NOMO-1 treated with dmso at 0.1 percent for 144 hours (cell line): ENCODE results near the gene MYH14.

Experiments
- DNase-seq: peaks from one replicate; lab custom pipeline; 2025; ENCODE audit not compliant: unreplicated experiment; lab: John Stamatoyannopoulos, UW

MYH14 gene

DNA sequence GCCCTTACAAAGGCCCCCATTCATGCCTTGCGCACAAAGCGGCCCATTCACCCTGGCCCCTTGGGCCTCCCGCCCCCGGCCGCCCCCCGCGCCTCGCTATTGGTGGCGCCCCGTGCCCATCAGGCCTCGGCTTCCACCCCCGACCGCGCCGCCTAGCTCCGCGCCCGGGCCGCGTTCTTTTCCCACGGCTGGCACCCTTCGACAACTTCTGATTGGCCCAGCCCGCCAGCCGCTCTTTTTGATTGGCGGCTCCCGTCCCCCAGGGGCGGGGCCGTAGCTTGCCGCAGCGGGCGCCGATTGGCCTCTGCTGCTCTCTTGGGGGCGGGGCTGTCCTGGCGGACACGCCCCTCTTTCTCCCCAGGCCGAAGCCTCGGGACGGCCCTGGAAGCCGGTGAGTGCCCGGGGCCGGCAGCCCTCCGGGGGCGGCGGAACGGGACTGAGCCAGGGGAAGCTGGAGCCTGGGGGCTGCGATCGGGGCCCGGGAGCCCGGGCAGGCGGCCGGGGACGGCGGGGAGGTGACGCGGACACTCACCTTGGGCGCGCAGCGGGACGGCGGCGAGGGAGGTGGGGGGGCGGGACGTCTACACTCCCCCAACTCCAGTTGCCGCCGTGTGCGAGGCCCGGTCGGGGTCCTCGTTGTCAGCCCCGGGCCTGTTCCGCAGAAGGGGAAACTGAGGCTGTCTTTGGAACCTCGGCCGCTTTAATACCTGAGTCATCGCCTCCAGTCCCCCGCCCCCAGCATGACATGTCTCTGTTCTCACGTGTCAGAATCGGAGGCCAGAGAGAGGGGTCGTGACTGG is at the start of gene MYH14:
Gene MYH14, plus strand, starts transcription at position 342 of the 800 bp plus-strand sequence. CDS start 6,744 bp downstream, outside the sequence.
- DNase-seq, result no peak

DNA sequence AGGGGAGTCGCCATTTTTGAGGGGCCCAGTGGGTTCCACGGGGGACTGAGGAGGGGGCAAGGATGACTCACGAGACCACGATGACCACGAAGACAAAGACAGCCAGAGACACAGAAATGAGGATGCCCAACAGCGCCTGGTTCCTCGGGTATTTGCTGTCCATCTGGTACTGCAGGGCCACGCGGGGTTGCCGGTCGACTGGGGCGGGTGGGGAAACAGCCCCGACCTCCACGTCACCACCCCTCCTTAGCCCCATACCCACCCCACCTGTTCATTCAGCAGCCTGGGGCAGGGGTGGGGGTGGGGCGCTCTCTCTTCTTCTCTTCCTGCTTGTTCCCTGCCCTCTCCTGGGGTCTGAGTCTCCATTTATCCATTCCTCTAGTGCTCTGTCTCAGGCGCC is 48.9 kb upstream of the MYH14 start:
- DNase-seq, result no peak

DNA sequence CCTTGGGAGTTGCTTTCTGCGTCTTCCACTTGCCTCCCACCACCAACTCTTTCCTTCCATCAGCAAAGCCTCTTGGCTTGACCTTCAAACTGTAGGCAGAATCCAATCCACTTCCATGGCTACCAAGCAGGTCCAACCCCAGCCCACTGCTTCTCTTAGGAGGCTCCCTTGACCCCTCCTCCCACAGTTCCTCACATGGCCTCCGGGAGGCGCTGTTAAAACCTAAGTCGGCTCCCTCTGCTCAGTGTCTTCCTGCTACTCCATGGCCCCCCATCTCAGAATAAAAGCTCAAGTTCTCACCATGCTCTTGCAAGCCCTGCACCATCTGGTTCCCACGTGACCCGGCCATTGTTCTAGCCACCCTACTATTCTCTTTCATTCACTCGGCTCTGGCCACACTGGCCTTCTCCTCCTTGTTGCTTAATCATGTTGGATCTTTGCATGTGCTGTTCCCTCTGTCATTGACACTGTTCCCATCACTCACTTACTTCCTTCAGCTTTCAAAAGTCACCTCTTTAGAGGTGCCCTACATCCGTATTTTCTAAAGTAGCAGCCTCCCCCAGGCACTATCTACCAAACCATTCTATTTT is 47.8 kb upstream of the MYH14 start:
- DNase-seq, result no peak

GRCh38 chr19:50158577-50158976 is 44.8 kb upstream of the MYH14 start:
- no peak for DNase-seq

- DNase-seq, result no peak
These were observed 44.3 kb upstream of the MYH14 start for GRCh38 chr19:50159078-50159477.

GRCh38 chr19:50162988-50163387 is 40.4 kb upstream of the MYH14 start, which contains the start of gene IZUMO2:
Gene IZUMO2, minus strand, starts transcription at chr19:50163281. Its CDS starts 87 bp downstream, at chr19:50163194.
- no peak for DNase-seq

GRCh38 chr19:50167314-50167721 is 36.1 kb upstream of the MYH14 start:
- no peak for DNase-seq

DNA sequence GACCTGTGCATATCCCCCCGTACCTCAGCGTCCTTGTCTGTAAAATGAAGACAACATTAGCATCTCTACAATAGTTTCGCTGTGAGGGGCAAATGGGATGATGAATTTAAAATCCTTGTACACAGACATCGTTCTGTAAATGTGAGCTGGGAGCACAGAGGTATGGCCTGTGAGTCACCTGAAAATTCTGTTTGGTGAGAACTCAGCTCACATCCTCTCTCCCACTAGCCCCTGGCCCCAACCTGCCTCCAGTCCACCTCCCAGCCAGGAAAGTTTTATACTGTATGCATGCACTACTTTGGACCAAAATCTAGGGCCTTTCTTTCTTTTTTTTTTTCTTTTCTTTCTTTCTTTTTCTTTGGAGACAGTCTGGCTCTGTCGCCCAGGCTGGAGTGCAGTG is 31.7 kb upstream of the MYH14 start:
- no peak for DNase-seq

- no peak for DNase-seq
These were observed 30.7 kb upstream of the MYH14 start for GRCh38 chr19:50172726-50173125.

DNA sequence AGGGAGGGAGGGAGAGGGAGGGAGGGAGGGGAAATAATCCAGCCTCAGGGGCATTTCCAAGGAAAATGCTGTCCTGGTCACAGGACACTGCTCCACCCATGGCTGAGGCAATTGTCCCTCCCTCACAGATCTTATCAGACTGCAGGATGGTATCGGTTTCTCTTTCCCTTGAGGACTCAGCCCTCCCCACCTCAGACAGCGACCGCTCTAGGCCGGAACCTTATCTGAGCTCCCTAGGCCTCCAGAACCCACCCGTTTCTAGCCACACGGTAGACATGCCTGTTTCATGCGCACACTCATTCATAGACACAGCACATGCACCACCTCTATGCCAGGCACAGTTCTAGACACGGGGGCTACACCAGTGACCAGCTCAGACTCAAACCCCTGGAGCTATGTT is 30.3 kb upstream of the MYH14 start:
- no peak for DNase-seq

- no peak for DNase-seq
These were observed 29.2 kb upstream of the MYH14 start for GRCh38 chr19:50174100-50174793.

- no peak for DNase-seq
These were observed 27.5 kb upstream of the MYH14 start for GRCh38 chr19:50175924-50176323.

GRCh38 chr19:50176775-50177174 is 26.6 kb upstream of the MYH14 start:
- DNase-seq, result no peak

DNA sequence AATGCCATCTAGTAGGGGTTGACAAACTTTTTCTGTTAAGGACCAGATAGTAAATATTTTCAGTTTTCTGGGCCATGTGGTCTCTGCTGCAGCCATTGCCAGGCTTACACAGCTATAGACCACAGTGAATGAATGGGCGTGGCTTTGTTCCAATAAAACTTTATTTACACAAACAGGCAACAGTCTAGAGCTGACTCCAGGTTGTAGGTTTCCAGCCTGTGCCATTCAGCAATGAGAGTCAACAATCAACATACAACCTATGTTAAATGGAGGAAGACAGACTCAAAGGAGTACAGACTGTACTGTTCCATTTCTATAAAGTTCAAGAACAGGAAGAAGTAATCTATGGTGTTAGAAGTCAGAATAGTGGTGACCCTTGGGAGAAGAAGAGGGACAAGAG is 25.1 kb upstream of the MYH14 start:
- DNase-seq, result no peak

DNA sequence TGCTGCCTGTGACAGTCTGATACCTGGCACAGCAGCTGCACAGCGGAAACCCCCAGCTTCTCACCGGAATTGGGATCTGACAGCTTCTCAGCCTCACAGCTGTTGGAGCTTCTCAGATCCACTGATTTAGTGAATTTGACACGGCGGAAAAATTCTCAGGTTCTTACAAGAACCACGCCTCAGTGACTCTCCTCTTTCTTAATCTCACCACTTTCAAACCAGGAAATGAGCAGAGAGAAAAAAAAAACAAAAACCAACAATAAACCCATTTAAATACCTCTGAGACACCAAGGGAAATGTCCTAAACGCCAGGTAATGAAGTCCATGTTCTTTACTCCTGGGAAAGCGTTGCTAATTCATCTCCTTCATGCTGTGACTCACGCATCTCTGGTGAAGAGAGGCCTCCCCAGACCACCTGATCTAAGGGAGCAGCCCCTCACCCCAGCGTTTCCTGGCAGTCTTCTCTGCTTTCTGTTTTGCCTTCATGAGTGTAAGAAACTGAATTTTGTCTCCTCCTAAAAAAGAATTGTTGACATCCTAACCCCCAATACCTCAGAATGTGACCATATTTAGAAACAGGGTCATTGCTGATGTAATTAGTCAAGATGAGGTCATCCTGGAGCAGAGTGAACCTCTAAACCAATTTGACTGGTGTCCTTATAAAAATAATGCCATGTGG is 24.4 kb upstream of the MYH14 start:
- DNase-seq, result no peak

- no peak for DNase-seq
These were observed 22.3 kb upstream of the MYH14 start for GRCh38 chr19:50181121-50181520.

- DNase-seq, result no peak
These were observed 19.2 kb upstream of the MYH14 start for GRCh38 chr19:50184196-50184595.

DNA sequence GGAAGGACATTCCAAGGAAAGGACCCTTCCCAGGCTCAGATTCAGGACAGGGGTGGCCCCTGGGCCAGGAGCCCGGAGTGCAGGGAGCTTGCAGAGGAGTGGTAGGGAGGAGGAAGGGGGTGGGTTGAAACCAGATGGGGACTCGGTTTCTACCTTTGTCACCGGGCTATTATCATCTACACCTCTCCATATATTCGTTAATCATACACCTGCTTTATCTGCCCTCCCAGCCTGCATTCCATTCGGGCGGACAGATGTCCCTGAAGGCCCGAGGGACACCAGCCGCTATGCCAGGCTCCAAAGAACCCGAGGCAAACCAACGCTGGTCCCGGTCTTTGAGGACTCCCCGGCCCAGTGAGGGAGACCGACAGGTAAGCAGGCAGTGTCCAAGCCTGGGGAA is 15.5 kb upstream of the MYH14 start:
- DNase-seq, result no peak

GRCh38 chr19:50189331-50189730 is 14.1 kb upstream of the MYH14 start:
- DNase-seq, result no peak

GRCh38 chr19:50190439-50190891 is 13.0 kb upstream of the MYH14 start:
- DNase-seq, result peak; percentile 47

DNA sequence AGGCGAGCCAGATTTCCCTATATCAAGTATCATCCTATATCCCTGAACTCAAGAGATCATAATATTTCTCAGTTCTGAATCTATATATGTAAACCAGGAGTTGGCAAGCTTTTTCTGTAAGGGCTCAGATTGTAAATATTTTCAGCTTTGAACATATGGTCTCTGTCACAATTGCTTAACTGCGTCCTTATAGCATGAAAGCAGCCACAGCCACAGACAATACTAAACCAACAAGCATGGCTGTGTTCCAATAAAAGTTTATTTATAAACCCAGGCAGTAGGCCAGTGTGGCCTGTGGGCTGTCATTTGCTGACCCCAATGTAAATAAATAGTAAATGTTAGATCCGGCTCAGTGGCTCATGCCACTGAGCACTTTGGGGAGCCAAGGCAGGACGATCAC is 12.2 kb upstream of the MYH14 start:
- DNase-seq, result no peak
